Measurements from ENCODE around the gene KHDRBS1. TPM values are rescaled to one million over a fixed set of nuclear protein-coding genes. Genes with fewer than 3 reads are reported as not detected.
A peak's percentile ranks its signal among the peaks of the same experiment; 100 is the strongest.
"Not testable (repeated sequence)": the region's sequence is repeated elsewhere in the genome, so short reads cannot be mapped to it uniquely, and the experiment has no call there.

Gene KHDRBS1
- total RNA-seq, 1 donor from 2014 or later = 61.7 TPM

- intact Hi-C loops (cut with micrococcal nuclease) = no loop called here
- ATAC-seq = no peak
These were observed 6.1 kb upstream of the KHDRBS1 start for GRCh38 chr1:32007591-32007940.

GRCh38 chr1:32010246-32010645 lies 3.4 kb upstream of the KHDRBS1 start:
- intact Hi-C loops (cut with micrococcal nuclease) = no loop called here
- no peak for DNase-seq
- no peak for ATAC-seq

More at GRCh38 chr1:32007591-32007940, 6.1 kb upstream of the KHDRBS1 start:
- DNase-seq = no peak

GRCh38 chr1:32012709-32013385 lies 821 bp upstream of the KHDRBS1 start:
- ATAC-seq (no peak), DNase-seq (no peak)
- intact Hi-C loops (cut with micrococcal nuclease) = no loop called here

GRCh38 chr1:32014199-32014947 lies 705 bp downstream of the KHDRBS1 start:
- intact Hi-C loops (cut with micrococcal nuclease) = no loop called here
- peak; percentile 28 for ATAC-seq
- DNase-seq = peak; percentile 60

GRCh38 chr1:32014948-32015273 lies 1.2 kb downstream of the KHDRBS1 start:
- DNase-seq (no peak), ATAC-seq (no peak)
- intact Hi-C loops (cut with micrococcal nuclease) = no loop called here

- no peak for DNase-seq
- intact Hi-C loops (cut with micrococcal nuclease) = no loop called here
- peak; percentile 68 for ATAC-seq
These were observed 6.7 kb downstream of the KHDRBS1 start for GRCh38 chr1:32020339-32020738.

- intact Hi-C loops (cut with micrococcal nuclease); ATAC-seq; DNase-seq: not testable (repeated sequence)
These were observed 7.9 kb downstream of the KHDRBS1 start for GRCh38 chr1:32021574-32022018.

- DNase-seq (no peak), ATAC-seq (no peak)
- intact Hi-C loops (cut with micrococcal nuclease) = no loop called here
These were observed 9.7 kb downstream of the KHDRBS1 start for GRCh38 chr1:32023351-32023750.

GRCh38 chr1:32025515-32025914 lies 11.8 kb downstream of the KHDRBS1 start:
- ATAC-seq = no peak
- intact Hi-C loops (cut with micrococcal nuclease) = no loop called here
- DNase-seq = no peak

GRCh38 chr1:32028746-32029145 lies 15.1 kb downstream of the KHDRBS1 start:
- intact Hi-C loops (cut with micrococcal nuclease) = no loop called here
- no peak for DNase-seq
- ATAC-seq = no peak

GRCh38 chr1:32031578-32032274 lies 18.1 kb downstream of the KHDRBS1 start:
- intact Hi-C loops (cut with micrococcal nuclease) = no loop called here
- no peak for ATAC-seq
- no peak for DNase-seq

- intact Hi-C loops (cut with micrococcal nuclease) = no loop called here
- DNase-seq (no peak), ATAC-seq (no peak)
These were observed 18.6 kb downstream of the KHDRBS1 start for GRCh38 chr1:32032275-32032615.

GRCh38 chr1:32035119-32035518 lies 21.5 kb downstream of the KHDRBS1 start:
- DNase-seq = no peak
- intact Hi-C loops (cut with micrococcal nuclease) = no loop called here
- no peak for ATAC-seq

- DNase-seq (no peak), ATAC-seq (no peak)
- intact Hi-C loops (cut with micrococcal nuclease) = no loop called here
These were observed 27.0 kb downstream of the KHDRBS1 start for GRCh38 chr1:32040711-32041110.

GRCh38 chr1:32042330-32042729 lies 28.7 kb downstream of the KHDRBS1 start:
- no peak for DNase-seq
- intact Hi-C loops (cut with micrococcal nuclease) = no loop called here
- no peak for ATAC-seq

GRCh38 chr1:32044234-32044633 lies 30.6 kb downstream of the KHDRBS1 start:
- intact Hi-C loops (cut with micrococcal nuclease) = no loop called here
- no peak for DNase-seq
- ATAC-seq = no peak

- intact Hi-C loops (cut with micrococcal nuclease) = no loop called here
- DNase-seq (no peak), ATAC-seq (no peak)
These were observed 32.1 kb downstream of the KHDRBS1 start for GRCh38 chr1:32045772-32046171.

GRCh38 chr1:32047701-32048100 lies 34.0 kb downstream of the KHDRBS1 start:
- ATAC-seq (no peak), DNase-seq (no peak)
- intact Hi-C loops (cut with micrococcal nuclease) = no loop called here

GRCh38 chr1:32048440-32048839 lies 34.8 kb downstream of the KHDRBS1 start:
- ATAC-seq = no peak
- intact Hi-C loops (cut with micrococcal nuclease) = no loop called here

GRCh38 chr1:32051706-32052105 lies 38.0 kb downstream of the KHDRBS1 start:
- intact Hi-C loops (cut with micrococcal nuclease) = no loop called here
- no peak for ATAC-seq
- DNase-seq = no peak

More at GRCh38 chr1:32048440-32048839, 34.8 kb downstream of the KHDRBS1 start:
- no peak for DNase-seq

All from left ventricle myocardium superior (tissue), 1 donor.